Small intestine (tissue), 7 donors: Measurements from ENCODE around the gene WDR49. TPM values are rescaled to one million over a fixed set of nuclear protein-coding genes. Genes with fewer than 3 reads are reported as not detected.

Experiments used
- DNase-seq, 2 donors: peaks; one replicate each; pipeline versions ENCODE4 v3.0.0 to v3.0.0-alpha.2; 2013
- FAIRE-seq: peaks from 2 replicates; lab custom pipeline; 2012; peaks lifted over from hg19 to GRCh38; lab: Jason Lieb, UNC
- H3K27ac ChIP-seq, 3 donors: one replicate each; pipeline ENCODE4 v1.5.1; 2013; ENCODE audit warnings: low read length in 2 of 3, mild to moderate bottlenecking in 2 of 3, control low read depth in 1 of 3, inconsistent platforms in 1 of 3, low read depth in 1 of 3, moderate library complexity in 1 of 3
- H3K27me3 ChIP-seq, 3 donors: one replicate each; pipeline ENCODE4 v1.6.1; 2013; ENCODE audit warnings: low read length in 3 of 3, inconsistent platforms in 1 of 3; ENCODE audit not compliant: control insufficient read depth in 3 of 3, insufficient read depth in 3 of 3
- H3K36me3 ChIP-seq, 3 donors: one replicate each; pipeline ENCODE4 v1.6.1; 2013; ENCODE audit warnings: low read length in 3 of 3, inconsistent platforms in 1 of 3, low read depth in 1 of 3, mild to moderate bottlenecking in 1 of 3, moderate library complexity in 1 of 3; ENCODE audit not compliant: control insufficient read depth in 3 of 3, insufficient read depth in 2 of 3
- H3K4me1 ChIP-seq, 3 donors: one replicate each; pipeline ENCODE4 v1.6.1; 2013; ENCODE audit warnings: low read length in 2 of 3, inconsistent platforms in 1 of 3, low read depth in 1 of 3, mild to moderate bottlenecking in 1 of 3, moderate library complexity in 1 of 3; ENCODE audit not compliant: control insufficient read depth in 3 of 3, insufficient read depth in 2 of 3
- H3K4me3 ChIP-seq, 3 donors: one replicate each; pipeline ENCODE4 v1.5.1; 2013; ENCODE audit warnings: low read length in 3 of 3, control low read depth in 1 of 3, inconsistent platforms in 1 of 3, low read depth in 1 of 3, mild to moderate bottlenecking in 1 of 3, moderate library complexity in 1 of 3
- H3K9me3 ChIP-seq, 2 donors: one replicate each; pipeline ENCODE4 v1.6.1; 2013; ENCODE audit warnings: low read depth in 1 of 2, low read length in 1 of 2; ENCODE audit not compliant: control insufficient read depth in 2 of 2, insufficient read depth in 1 of 2
- WGBS, 3 donors: extraction: QIAGEN DNeasy Blood & Tissue Kit; methylation state at CpG; one replicate each; pipeline ENCODE4 v1.1.7; 2013; 5-methylcytosine and 5-hydroxymethylcytosine counted together
- polyA plus RNA-seq, 4 donors: library from polyadenylated mRNA; stranded (reverse) in 3 of 4; unstranded in 1 of 4; fragments of 200-250 nt in 3 of 4; fragments of 120-200 nt in 1 of 4; gene quantifications; one replicate each; pipeline versions ENCODE4 v1.2.1 to v1.2.3, GENCODE V29; 2013
- donor health status: healthy with polysubstance abuse.
- donor health status: control.
- donor health status: control.
- donor health status: Bipolar disorder and iron deficiency.
- donor health status: healthy.

Gene WDR49
- polyA plus RNA-seq, 4 donors = 0.03 to 5.6 (median 2.2) TPM

- H3K9me3 ChIP-seq = peaks cover 0 to 3% of the 10 kb centered on the region in 2 donors
- no peaks in the 10 kb centered on the region for H3K36me3 ChIP-seq
- no peaks in the 10 kb centered on the region for H3K4me1 ChIP-seq
- H3K27ac ChIP-seq = no peak overlapping the region
- no peak for DNase-seq
- no peak overlapping the region for H3K4me3 ChIP-seq
- H3K27me3 ChIP-seq = no peaks in the 10 kb centered on the region
- 73 to 83% (median 77%) methylated on average over 3 of the region's 3 CpGs for WGBS, 3 donors
- FAIRE-seq = no peak
Observed at GRCh38 chr3:167501941-167502340, 151.8 kb downstream of the WDR49 start.

DNA sequence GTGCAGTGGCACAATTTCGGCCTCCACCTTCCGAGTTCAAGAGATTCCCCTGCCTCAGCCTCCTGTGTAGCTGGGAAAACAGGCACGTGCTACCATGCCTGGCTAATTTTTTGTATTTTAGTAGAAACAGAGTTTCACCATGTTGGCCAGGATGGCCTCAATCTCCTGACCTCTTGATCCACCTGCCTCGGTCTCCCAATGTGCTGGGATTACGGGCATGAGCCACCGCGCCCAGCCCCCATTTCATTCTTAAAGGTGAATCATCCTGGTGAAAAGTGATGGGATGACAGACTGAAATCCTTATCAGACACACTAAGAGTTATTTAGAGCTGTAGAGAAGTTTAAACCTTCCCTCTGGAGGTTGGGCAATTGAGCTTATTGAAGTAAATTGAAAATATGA lies 155.8 kb downstream of the WDR49 start:
- Histone ChIP-seq H3K27ac (no peak overlapping the region), H3K9me3 (peaks cover 0 to under 1% of the 10 kb centered on the region in 2 donors), H3K4me1 (no peaks in the 10 kb centered on the region), H3K36me3 (no peaks in the 10 kb centered on the region), H3K4me3 (no peak overlapping the region), H3K27me3 (no peaks in the 10 kb centered on the region)
- WGBS, 3 donors = 92 to 93% (median 93%) methylated on average over 7 of the region's 7 CpGs
- DNase-seq (no peak), FAIRE-seq (no peak)

DNA sequence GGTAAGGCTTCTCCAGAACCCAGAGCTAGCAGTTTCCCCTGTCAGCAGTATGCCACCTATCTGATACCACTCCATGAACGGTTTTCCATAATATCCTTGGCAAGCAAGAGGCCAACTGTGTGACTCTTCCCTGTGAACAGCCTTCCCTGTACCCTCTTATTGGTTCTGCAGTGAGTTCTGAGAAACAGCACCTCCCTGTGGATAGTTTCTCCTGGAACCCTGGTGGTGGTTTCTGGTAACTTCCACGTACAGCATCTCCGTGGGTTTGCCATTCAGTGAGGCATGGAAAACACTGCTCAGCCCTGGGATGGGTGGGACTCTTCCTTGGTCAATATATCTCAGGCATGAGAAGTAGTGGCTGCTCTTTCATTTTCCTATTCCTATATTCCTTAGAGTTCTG lies 160.5 kb downstream of the WDR49 start:
- Histone ChIP-seq H3K4me1 (no peaks in the 10 kb centered on the region), H3K27me3 (no peaks in the 10 kb centered on the region), H3K27ac (no peak overlapping the region), H3K4me3 (no peak overlapping the region), H3K9me3 (no peaks in the 10 kb centered on the region), H3K36me3 (no peaks in the 10 kb centered on the region)
- FAIRE-seq (no peak), DNase-seq (no peak)
- WGBS, 3 donors = 68 to 81% (median 78%) methylated on average over 3 of the region's 3 CpGs

DNA sequence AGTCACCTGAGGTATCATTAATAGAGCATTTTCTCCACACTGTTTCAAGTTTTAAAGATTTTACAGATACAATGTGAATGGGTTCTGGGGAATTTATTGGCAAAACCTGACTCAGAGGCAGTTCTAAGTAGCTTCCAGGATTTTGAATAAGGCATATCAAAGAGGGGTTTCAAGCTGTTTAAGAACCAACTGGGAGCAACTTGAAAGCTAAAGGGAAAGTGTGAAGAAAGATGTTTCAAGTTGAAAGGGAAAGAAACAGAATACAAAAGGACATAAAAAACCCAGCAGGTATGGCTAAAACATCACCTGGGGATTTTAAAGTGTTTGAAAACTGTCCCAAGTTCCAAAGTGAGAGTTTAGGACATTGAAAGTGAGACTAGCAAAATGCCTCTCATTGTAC lies 162.1 kb downstream of the WDR49 start:
- no peaks in the 10 kb centered on the region for H3K36me3 ChIP-seq
- H3K9me3 ChIP-seq = no peaks in the 10 kb centered on the region
- H3K27ac ChIP-seq = no peak overlapping the region
- FAIRE-seq (no peak), DNase-seq (no peak)
- no peaks in the 10 kb centered on the region for H3K4me1 ChIP-seq
- no peaks in the 10 kb centered on the region for H3K27me3 ChIP-seq
- no peak overlapping the region for H3K4me3 ChIP-seq

DNA sequence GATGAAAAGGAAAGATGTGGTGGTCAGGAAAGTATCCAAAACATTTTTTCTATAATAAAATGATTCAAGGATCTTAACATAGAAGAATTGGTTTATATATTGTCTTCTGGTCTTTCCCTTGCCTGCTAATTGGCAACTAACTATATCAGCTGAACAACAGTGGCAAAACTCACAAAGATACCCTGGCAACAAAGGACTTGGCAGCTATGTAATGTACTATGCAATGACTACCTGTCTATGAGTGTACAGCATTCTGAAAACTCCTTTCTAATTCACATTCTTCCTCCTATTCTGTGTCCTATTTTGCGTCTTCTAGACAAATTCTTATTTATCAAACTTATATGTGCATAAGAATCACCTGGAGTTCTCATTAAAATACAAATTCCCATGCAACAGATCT lies 164.2 kb downstream of the WDR49 start:
- WGBS, 3 donors = 75 to 89% (median 83%) methylated on average over 1 of the region's 1 CpG
- H3K4me3 ChIP-seq = no peak overlapping the region
- no peak for FAIRE-seq

GRCh38 chr3:167487556-167487955 lies 166.2 kb downstream of the WDR49 start:
- Histone ChIP-seq H3K9me3 (no peaks in the 10 kb centered on the region), H3K27me3 (no peaks in the 10 kb centered on the region), H3K36me3 (no peaks in the 10 kb centered on the region), H3K4me3 (no peak overlapping the region), H3K27ac (no peak overlapping the region), H3K4me1 (no peaks in the 10 kb centered on the region)
- DNase-seq (no peak), FAIRE-seq (no peak)
- 58 to 86% (median 75%) methylated on average over 3 of the region's 3 CpGs for WGBS, 3 donors

More for the DNA sequence above, 164.2 kb downstream of the WDR49 start:
- no peaks in the 10 kb centered on the region for H3K9me3 ChIP-seq
- no peaks in the 10 kb centered on the region for H3K4me1 ChIP-seq
- no peak for DNase-seq
- no peaks in the 10 kb centered on the region for H3K27me3 ChIP-seq
- no peak overlapping the region for H3K27ac ChIP-seq
- H3K36me3 ChIP-seq = no peaks in the 10 kb centered on the region

- DNase-seq (no peak), FAIRE-seq (no peak)
- 60 to 77% (median 60%) methylated on average over 2 of the region's 2 CpGs for WGBS, 3 donors
- Histone ChIP-seq H3K9me3 (no peaks in the 10 kb centered on the region), H3K4me1 (no peaks in the 10 kb centered on the region), H3K36me3 (no peaks in the 10 kb centered on the region), H3K4me3 (no peak overlapping the region), H3K27ac (no peak overlapping the region), H3K27me3 (no peaks in the 10 kb centered on the region)
Observed at GRCh38 chr3:167484551-167484950, 169.2 kb downstream of the WDR49 start.

DNA sequence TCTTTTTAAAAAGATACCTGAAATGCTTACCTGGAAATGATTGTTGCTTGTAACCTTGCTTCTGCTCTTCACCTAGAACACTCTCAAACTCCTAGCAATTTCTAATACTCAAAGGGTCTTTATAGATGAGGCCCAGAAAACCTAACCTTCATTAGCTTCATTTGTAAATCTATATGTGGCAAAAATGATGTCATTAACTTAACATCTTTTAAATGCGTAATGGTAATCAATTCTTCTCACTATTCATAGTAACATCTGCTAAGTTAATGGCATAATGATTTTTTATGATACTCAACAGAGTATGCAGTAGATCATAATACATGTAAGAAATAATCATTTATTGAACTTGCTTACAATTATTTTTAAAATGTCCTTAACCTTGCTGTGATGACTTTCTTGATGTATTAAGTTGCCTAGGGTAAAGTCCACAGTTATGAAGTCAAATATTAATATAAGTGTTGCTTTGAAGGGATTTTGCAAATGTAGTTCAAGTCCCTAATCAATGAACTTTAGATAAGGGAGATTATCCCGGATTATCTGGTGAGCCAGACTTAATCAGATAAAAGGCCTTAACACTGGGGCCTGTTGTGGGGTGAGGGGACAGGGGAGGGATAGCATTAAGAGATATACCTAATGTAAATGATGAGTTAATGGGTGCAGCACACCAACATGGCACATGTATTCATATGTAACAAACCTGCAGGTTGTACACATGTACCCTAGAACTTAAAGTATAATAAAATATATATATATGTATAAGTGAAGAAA lies 169.8 kb downstream of the WDR49 start:
- Histone ChIP-seq H3K36me3 (no peaks in the 10 kb centered on the region), H3K27ac (no peak overlapping the region), H3K4me1 (no peaks in the 10 kb centered on the region), H3K27me3 (no peaks in the 10 kb centered on the region), H3K4me3 (no peak overlapping the region), H3K9me3 (no peaks in the 10 kb centered on the region)
- WGBS, 3 donors = 55 to 77% (median 56%) methylated on average over 2 of the region's 2 CpGs
- DNase-seq (no peak), FAIRE-seq (no peak)

- DNase-seq (no peak), FAIRE-seq (no peak)
- no peaks in the 10 kb centered on the region for H3K27me3 ChIP-seq
- H3K36me3 ChIP-seq = no peaks in the 10 kb centered on the region
- no peak overlapping the region for H3K4me3 ChIP-seq
- H3K4me1 ChIP-seq = no peaks in the 10 kb centered on the region
- no peak overlapping the region for H3K27ac ChIP-seq
- no peaks in the 10 kb centered on the region for H3K9me3 ChIP-seq
Observed at GRCh38 chr3:167481164-167481563, 172.6 kb downstream of the WDR49 start.
